A549 (cell line): ENCODE measurements around the gene IL17B.

Experiments
- BHLHE40 ChIP-seq: IDR thresholded peaks from 2 replicates; pipeline ENCODE4 v1.6.1; 2012; ENCODE audit warnings: low read depth, low read length, inconsistent platforms
- CBX8 ChIP-seq: fragments of 200-600 bp; sonication (generic); IDR thresholded peaks from 2 replicates; pipeline ENCODE4 v1.6.1; 2016
- CHD2 ChIP-seq: fragments of 150-350 bp; IDR thresholded peaks from 2 replicates; pipeline ENCODE4 v1.6.1; 2014; ENCODE audit warnings: low read length; ENCODE audit not compliant: partially characterized antibody
- HOXB13 ChIP-seq: fragments of 250-450 bp; sonication (Bioruptor Pico); IDR thresholded peaks from 2 replicates; pipeline ENCODE4 v1.5.0; 2020; ENCODE audit warnings: low read depth, mild to moderate bottlenecking, moderate library complexity
- KDM5A ChIP-seq: fragments of 200-600 bp; sonication (generic); IDR thresholded peaks from 2 replicates; pipeline ENCODE4 v1.6.1; 2016; ENCODE audit warnings: antibody characterized with exemption, mild to moderate bottlenecking
- NR3C1 ChIP-seq: fragments of >200 bp; sonication (Bioruptor Twin); formaldehyde crosslinking; IDR thresholded peaks from 3 replicates; pipeline ENCODE4 v1.6.1; 2017
- POLR2A ChIP-seq: IDR thresholded peaks from 2 replicates; pipeline ENCODE4 v1.6.1; 2012; ENCODE audit warnings: mild to moderate bottlenecking, low read length
- RAD21 ChIP-seq, 2 experiments: fragments of >200 bp in 1 of 2; sonication (Bioruptor Twin) in 1 of 2; formaldehyde crosslinking in 1 of 2; IDR thresholded peaks in 1 of 2; conservative IDR thresholded peaks in 1 of 2; 2 replicates in 1 of 2; 3 replicates in 1 of 2; pipeline ENCODE4 v1.6.1; 2012 to 2018; ENCODE audit warnings: inconsistent platforms in 1 of 2
- RARB ChIP-seq: fragments of 250-450 bp; sonication (Bioruptor Pico); IDR thresholded peaks from 2 replicates; pipeline ENCODE4 v1.8.0; 2021; ENCODE audit warnings: mild to moderate bottlenecking, moderate library complexity
- ZSCAN20 ChIP-seq: fragments of 250-450 bp; sonication (Bioruptor Pico); IDR thresholded peaks from 2 replicates; pipeline ENCODE4 v1.8.0; 2022; ENCODE audit warnings: mild to moderate bottlenecking, moderate library complexity
- TF ChIP-seq, protein P1 (sequence below): fragments of >200 bp; sonication (Bioruptor Twin); formaldehyde crosslinking; IDR thresholded peaks from 3 replicates; pipeline ENCODE4 v1.5.1; 2016
- TF ChIP-seq, protein P2 (sequence below): IDR thresholded peaks from 2 replicates; pipeline ENCODE4 v1.6.1; 2012

- TF ChIP-seq RAD21 (conservative IDR thresholded peaks at IDR 0.05 in 1 of 2, IDR thresholded peaks at IDR 0.05 in 1 of 2) (no peak), POLR2A (no peak), HOXB13 (CRISPR knock-in tag) (no peak), NR3C1 (no peak), CBX8 (no peak), KDM5A (no peak), BHLHE40 (no peak), ZSCAN20 (CRISPR knock-in tag) (no peak), CHD2 (no peak), RARB (no peak)
- TF ChIP-seq, protein P1, sequence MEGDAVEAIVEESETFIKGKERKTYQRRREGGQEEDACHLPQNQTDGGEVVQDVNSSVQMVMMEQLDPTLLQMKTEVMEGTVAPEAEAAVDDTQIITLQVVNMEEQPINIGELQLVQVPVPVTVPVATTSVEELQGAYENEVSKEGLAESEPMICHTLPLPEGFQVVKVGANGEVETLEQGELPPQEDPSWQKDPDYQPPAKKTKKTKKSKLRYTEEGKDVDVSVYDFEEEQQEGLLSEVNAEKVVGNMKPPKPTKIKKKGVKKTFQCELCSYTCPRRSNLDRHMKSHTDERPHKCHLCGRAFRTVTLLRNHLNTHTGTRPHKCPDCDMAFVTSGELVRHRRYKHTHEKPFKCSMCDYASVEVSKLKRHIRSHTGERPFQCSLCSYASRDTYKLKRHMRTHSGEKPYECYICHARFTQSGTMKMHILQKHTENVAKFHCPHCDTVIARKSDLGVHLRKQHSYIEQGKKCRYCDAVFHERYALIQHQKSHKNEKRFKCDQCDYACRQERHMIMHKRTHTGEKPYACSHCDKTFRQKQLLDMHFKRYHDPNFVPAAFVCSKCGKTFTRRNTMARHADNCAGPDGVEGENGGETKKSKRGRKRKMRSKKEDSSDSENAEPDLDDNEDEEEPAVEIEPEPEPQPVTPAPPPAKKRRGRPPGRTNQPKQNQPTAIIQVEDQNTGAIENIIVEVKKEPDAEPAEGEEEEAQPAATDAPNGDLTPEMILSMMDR: no peak
- TF ChIP-seq, protein P2, sequence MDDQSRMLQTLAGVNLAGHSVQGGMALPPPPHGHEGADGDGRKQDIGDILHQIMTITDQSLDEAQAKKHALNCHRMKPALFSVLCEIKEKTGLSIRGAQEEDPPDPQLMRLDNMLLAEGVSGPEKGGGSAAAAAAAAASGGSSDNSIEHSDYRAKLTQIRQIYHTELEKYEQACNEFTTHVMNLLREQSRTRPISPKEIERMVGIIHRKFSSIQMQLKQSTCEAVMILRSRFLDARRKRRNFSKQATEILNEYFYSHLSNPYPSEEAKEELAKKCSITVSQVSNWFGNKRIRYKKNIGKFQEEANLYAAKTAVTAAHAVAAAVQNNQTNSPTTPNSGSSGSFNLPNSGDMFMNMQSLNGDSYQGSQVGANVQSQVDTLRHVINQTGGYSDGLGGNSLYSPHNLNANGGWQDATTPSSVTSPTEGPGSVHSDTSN: no peak
Measured at GRCh38 chr5:149404746-149405549, 25.9 kb upstream of the IL17B start.
